NCI-H1417 (cell line): ENCODE results near the gene BAAT.

ENCODE experiments used
- DNase-seq, 3 experiments: peaks; one replicate each; lab custom pipeline; 2025; lab: John Stamatoyannopoulos, UW

BAAT gene

DNA sequence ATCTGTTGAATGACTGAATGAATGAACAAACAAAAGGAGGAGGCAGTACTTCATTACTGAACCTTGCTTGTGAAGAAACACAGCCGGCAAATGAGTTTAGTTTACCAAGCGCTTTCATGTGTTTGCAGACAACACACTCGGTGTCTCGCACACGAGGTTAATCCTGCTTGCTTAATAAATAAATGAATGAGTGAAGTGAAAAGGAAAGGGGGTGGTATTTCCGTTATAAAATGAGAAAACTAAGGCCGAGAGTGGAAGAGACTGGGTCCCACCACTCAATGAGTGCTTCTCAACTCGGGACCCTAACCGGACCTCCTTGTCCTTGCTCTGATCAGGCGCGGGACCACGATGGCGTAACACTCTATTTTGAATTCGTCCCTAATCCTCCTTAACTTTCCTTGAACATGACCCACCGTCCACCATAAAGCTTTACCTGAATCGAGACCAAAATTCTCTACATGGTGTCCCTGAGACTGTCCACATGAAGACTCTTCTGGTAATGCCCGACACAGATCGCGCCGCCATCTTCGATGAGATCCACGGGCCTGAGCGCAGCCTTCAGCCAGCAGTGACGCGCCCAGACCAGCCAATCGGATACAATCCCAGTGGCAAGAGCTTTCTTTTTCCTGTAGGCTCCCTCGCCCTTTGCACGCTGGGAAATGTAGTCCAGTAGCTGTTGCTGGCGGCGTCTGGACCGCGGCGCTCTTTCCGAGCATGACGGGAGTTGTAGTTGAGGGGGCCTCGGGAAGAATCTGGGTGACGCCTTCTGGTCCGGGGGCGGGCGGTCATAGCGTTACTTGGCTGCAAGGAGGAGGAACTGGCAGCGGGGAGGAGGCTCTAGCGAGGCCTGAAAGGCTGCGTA lies 13.5 kb upstream of the BAAT start, which contains the start of the genes MRPL50 and ZNF189:
TSS of gene MRPL50 (minus strand) at position 551 of the 862 bp plus-strand sequence. CDS start at position 525, 26 bp downstream.
TSS of gene ZNF189 (plus strand) at position 784 of the 862 bp plus-strand sequence. CDS start 306 bp downstream, outside the sequence.
- DNase-seq, result peak; percentile 92 to 99 (median 98)

DNA sequence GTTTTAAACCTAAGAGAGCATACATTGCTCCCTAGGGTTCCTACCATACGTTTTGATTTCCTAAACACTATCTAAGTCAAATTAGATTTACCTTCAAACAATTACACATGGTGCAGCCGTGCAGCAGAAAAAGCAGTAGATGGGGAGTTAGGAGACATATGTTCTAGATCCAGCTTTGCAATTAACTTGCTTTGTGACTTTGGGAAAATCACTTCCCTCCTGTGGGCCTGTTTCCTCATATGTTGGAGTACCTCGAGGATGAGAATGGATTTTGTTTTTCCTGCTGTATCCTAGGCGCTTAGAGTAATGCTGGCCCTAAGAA lies 12.9 kb upstream of the BAAT start:
- DNase-seq, result no peak

DNA sequence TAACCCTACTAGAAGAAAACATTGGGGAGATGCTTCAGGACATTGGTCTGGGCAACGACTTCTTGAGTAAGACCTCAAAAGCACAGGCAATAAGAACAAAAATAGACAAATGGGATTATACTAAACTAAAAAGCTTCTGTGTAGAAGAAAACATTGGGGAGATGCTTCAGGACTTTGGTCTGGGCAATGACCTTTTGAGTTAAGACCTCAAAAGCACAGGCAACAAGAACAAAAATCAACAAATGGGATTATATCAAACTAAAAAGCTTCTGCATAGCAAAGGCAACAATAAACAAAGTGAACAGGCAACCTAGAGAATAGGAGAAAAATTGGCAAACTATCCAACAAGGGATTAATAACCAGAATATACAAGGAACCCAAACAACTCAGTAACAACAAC lies 9.9 kb upstream of the BAAT start:
- DNase-seq, result no peak

DNA sequence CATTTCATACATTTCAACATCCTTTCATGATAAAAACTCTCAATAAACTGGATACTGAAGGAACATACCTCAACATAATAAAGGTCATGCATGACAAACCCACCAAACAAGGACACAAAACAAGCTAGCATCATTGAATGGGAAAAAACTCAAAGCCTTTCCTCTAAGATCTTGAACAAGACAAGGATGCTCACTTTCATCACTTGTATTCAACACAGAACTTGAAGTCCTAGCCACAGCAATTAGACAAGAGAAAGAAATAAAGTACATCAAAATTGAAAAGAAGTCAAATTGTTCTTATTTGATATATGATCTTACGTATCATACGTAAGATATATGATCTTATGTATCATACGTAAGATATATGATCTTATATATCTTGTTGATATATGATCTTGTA lies 8.3 kb upstream of the BAAT start:
- no peak for DNase-seq

DNA sequence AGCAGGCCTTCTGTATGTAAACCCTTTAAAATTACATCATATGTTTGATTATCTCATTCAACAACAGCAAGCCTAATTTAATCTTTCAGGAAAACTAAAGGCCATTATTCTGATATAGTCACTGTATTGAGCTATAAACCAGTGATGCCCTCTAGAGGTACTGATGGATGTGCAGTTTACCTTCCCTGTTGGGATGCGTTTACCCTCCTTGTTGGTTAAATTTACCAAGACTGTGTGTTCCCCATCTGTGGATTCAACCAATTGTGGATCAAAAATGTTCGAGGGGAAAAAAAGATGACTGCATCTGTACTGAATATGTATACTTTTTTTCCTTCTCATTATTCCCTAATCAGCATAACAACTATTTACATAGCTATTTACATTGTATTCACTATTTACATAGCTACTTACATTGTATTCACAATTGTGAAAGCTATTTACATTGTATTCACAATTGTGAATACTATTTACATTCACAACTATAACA lies 3.7 kb upstream of the BAAT start:
- peak in 2 of 3 experiments; percentile 36 to 61 for DNase-seq

DNA sequence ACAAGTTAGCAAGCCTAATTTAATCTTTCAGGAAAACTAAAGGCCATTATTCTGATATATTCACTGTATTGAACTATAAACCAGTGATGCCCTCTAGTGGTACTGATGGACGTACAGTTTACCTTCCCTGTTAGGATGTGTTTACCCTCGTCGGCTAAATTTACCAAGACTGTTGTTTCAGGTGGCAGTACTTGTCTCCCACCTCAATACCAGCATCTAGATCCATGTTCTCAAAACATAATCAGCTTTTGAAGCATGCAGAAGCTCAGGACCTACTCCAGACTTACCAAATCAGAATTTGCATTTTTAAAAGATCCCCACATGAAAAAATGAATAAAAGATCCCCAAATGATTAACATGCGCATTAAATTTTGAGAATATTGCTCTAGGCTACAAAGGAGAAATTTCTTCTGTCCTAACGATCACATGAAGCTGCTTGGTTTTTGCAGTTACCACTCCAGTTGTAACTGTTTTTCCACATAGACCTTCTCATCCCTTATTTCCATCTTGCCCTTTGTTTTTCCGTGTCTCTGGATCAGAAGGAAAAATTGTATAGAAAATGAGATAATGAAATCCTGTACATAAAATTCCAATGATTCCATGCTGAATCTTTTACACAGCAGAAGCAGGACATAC lies 3.2 kb upstream of the BAAT start:
- DNase-seq, result peak; percentile 31 to 82 (median 41)

DNA sequence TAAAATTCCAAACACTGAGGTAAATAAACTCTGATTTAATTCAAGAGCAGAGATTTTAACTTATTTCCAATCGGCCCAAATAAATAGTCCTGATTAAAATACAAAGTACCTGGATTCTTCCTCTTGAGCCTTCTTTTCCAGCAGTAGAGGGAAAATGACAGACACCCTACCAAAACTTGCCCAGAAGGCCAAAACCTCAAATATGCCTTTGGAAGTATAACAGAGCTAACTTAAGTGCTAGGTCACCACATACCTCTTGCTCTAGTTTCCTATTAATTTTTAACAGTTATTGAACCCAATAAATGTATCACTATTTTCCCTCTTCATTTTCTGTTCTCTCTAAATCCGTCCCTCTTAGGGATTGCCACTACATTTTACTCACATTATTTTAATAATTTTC lies 1.4 kb downstream of the BAAT start:
- no peak for DNase-seq

DNA sequence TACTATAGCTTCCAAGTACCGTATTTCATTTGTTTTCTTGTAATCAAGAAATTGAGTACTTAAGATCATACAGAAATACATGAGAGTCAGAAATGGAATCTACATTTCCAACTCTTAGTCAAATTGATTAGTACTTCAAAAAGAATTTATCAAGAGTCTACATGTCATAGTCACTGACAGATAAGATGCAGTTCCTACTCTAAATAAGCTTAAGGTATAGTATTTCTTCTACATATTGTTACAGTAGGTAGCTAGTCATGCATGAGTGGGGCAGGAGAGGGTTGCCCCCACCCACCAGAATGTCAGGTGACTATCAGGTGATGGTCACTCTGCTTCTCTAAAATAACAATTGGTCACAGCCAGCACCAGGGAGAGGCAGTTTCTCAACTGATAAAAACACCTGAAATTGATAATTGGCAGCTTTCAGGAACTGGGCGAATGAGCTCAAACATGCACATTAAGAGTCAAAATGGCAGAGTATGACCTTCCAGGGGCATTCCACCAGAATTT lies 2.9 kb downstream of the BAAT start:
- DNase-seq, result no peak

DNA sequence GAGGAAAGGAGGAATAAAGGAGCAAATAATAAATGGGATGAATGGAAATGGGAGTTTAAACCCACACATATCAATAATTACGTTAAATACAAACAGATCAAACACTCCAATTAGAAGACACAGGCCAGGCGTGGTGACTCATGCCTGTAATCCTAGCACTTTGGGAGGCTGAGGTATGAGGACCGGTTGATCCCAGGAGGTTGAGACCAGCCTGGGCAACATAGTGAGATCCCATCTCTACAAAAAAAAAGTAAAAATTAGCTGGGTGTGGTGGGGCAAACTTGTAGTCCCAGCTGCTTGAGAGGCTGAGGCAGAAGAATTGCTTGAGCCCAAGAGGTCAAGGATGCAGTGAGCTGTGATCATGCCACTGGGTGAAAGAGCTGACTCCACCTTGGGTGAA lies 3.7 kb downstream of the BAAT start:
- DNase-seq, result no peak

DNA sequence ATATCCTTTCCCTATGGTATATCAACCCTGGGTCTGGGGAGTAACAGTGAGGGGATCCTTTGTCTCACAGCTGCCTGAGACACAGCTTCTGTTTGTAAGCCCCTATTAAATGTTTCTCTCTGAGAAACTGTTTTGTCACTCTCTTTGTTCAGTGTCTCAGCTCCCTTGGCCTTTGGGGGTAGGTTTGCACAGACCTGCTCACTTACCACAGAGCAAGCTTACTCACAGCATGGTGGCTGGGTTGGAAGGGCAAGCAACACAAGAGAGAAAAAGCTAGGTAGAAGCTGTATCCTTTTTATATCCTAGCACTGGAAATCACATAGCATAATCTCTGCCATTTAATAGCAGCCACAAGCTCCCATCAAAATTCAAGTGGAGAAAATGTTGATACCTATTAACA lies 4.5 kb downstream of the BAAT start:
- DNase-seq, result no peak

DNA sequence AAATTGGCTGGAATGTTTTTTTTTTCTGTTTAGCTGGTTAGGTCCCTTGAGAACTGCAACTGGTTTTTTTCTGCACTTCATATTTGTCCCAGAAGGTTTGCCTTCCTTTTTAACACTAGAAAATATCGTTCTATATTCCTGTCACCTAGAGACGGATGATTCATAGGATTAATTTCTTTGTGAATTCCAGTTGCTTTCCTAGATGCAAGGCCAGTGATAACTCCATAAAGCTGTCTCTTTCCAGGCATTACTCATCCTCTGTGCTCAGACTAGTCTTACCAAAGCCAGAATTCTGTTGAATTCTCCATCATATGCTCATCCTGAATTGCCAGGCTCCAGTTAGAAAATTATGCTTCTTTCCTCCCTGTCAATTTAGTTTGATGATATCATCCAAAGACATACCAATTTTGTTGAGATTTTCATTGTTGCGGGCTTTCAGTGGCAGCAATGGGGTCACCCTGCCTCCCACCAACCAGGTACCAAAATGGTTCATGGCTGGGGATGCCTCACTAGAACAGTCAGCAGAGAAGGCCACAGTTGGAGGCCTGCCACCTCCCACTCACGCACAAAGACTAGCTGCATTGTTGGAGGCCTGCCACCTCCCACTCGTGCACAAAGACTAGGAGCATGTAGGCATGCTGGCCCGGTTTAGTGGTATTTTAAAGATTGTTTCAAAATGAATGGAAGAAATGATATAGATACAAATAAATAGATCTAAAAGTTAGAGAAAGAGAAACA lies 8.5 kb downstream of the BAAT start:
- DNase-seq, result no peak

DNA sequence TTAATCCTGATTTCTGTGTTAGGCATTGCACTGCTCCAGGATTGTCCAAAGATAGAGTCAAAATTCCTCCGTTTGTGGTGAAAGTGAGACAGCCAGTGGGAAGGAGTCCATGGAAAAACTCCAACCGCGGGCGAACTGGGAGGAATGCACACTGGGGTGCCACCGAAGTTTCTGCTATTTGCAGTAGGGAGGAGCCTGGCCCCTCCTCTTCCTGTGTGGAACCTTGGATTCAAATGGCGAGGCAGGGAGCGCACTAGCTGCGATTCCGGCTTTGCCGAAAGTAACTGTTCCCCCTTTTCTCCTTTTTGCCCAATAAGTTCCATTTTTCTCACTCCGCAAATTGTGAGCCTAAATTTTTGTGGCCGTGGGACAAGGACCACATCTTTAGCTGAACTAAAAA lies 9.3 kb downstream of the BAAT start:
- no peak for DNase-seq

DNA sequence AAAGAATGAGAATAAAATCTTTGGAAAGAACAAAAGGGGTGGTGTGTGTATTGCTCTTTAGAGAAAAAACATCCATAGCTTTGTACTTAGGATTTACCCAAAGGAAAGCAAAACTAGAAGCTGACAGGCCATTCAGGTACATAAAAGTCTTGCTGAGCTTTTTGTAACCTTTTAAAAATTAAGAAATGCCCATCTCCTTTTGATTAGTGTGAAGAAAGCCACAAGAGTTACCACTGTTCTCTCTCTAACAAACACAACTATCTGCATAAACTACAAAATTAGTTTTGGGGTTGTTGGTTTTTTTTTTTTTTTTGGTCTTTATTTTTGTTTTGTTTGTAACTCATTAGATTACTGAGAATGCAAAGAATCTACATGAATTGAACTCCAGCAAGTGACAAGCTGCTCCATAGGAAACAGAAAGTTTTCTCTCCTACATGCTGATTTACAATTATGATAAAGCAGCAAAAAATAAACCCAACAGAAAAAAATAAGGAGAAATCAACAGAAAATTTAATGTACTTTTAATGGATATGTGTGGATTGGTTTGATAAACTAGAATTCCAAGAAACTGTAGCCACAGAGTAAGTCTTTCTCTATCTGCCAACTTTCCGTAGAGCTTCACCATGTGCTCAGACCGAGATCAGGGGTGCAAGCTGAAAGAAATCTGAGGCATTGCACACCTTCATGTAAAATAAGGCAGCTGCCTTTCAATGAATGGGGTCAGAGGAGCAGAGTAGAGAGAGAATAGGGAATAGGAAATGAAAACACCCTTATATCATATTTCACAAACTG lies 12.3 kb downstream of the BAAT start:
- DNase-seq, result no peak

DNA sequence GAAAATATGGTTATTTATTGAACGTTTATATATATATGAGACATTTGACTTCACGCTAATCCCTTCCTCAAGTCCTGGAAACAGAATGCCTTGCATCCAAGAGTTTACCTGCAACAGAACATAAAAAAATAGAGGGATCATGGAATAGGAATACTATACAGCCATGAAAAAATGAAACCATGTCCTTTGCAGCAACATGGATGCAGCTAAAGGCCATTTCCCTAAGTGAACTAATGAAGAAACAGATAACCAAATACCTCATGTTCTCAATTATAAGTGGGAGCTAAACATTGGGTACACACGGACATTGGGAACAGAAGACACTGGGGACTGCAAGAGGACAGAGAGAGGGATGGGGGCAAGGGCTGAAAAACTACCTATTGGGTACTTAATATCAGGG lies 13.0 kb downstream of the BAAT start:
- no peak for DNase-seq

DNA sequence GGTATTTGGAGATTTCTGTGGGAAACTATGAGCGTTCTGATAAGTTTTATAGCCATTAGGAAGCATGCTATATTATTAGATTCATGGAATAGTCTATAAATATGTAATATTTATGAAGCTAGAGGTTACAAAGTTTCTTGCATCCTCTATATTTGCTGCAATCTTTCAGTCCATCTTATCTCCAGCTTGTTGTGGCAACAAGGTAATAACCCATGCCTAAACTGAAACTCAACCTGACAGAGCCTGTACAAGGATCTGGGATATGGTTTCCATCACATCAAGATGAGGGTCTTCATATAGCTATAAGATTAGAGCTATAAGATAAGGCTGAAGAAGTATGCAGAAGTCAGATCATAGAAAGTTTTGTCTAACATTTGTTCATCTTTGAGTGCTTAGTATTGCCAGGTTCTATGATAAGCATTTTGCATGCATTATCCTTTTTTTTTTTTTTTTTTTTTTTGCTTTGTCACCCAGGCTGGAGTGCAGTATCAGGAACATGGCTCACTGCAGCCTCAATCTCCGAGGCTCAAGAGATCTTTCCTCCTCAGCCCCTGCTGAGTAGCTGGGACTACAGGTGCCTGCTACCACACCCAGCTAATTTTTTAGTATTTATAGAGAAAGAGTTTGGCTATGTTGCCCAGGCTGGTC lies 14.8 kb downstream of the BAAT start:
- no peak for DNase-seq

DNA sequence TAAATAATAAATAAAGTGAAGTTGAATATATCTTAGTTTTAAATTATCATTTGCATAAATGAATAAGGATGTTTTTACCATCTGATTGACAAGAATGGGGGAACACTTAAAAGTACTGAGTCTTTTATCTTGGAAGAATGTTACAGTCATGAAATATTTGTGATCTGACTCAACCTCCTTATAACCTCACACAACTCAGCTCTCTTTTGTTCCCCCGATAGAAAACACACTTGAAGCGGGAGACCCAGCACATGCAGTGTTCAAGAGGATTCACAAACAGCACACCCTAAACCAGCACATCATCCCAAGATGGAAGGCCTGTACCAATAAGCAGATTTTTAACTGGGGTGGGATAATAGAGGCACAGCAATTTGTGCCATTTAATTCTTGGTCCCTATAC lies 15.5 kb downstream of the BAAT start:
- no peak for DNase-seq

DNA sequence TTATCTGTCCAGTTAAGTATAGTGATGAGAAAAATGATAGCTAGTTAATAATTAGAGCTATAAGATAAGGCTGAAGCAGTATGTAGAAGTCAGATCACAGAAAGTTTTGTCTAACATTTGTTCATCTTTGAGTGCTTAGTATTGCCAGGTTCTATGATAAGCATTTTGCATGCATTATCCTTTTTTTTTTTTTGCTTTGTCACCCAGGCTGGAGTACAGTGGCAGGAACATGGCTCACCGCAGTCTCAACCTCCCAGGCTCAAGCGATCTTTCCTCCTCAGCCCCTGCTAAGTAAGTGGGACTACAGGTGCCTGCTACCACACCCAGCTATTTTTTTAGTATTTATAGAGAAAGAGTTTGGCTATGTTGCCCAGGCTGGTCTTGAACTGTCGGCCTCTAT lies 17.5 kb downstream of the BAAT start:
- no peak for DNase-seq

DNA sequence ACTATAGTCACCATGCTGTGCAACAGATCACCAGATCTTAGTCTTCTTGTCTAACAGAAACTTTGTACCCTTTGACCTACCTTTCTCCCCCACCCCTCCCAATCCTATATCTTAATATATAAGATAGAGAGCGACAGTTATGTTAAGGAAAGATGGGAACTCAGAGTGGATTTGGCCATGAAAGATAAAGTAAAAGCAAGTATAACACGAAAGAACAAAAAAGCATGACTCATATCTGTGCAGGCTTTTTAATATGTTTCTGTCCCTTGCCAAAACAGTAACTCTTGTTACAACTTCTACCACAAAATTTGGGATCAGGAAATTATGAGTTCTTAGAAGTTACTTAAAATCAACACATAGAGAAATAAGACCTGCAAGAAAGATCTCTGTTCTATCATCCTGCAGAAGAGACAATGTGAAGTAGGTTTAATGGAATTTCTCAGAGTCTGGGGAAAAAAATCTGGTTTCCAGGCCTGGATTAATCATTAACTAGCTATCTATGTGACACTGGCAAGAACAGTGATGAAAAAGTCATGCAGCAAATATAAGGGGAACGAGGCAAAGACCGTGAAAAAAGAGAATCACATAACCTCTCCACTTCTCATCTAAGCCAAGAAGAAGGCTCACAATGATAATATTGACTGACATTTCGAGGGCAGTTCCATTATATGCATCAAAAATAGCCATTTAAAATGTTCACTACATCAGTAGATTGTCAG lies 18.6 kb downstream of the BAAT start:
- no peak for DNase-seq

DNA sequence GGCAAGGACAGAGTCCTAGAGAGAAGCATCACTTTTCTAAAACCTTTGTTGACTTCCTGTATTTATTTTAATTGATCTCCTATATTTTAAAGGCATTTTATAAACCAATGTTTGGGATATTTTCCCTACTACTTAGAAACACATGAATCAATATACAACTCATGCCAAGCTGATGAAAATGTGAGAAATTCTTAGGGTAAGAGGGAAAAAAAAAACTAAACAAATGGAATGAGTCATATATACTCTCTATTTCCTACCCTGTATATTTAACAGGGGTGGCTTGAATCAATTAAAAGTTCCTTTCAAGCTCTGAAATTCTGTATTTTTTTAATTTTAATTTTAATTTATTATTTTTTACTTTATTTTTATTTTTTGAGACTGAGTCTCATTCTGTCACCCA lies 19.6 kb downstream of the BAAT start:
- no peak for DNase-seq

DNA sequence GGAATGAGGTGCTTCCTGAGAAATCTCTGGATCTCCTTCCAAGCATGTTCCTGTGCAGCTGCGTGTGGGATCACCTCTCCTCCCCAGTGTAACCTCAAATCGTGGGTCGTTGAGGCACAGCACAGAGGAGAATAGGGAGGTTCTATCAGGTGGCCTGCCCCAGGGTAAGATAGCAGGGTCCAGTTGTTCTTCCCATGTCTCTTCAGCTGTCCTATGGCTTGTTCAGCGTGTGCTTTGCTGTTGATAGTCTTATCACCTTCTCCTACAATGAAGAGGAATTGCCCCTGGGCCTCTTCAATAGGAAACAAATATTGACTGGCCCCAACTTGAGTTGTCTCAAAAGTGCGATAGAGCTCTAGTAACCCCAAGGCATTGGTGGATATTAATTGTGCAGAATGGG lies 22.4 kb downstream of the BAAT start:
- no peak for DNase-seq
